Measurements from ENCODE around the gene HOXA11.

DNA sequence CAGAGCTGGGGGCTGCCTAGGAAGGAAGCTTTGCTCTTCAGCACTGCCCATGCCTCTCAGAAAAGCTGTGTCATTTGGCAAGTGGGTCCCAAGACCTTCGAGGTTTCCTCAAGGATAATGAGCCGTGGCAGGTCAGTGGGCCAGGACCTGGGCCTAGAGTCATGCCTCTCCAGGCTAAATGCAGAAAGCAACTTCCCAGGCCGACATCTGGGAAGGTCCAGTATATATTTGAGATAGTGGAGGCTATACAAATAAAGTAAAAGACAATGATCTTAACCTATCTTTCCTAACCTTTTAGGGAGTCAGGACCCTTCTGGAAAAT is 8.5 kb downstream of the HOXA11 start:
- TF ChIP-seq, protein P1, sequence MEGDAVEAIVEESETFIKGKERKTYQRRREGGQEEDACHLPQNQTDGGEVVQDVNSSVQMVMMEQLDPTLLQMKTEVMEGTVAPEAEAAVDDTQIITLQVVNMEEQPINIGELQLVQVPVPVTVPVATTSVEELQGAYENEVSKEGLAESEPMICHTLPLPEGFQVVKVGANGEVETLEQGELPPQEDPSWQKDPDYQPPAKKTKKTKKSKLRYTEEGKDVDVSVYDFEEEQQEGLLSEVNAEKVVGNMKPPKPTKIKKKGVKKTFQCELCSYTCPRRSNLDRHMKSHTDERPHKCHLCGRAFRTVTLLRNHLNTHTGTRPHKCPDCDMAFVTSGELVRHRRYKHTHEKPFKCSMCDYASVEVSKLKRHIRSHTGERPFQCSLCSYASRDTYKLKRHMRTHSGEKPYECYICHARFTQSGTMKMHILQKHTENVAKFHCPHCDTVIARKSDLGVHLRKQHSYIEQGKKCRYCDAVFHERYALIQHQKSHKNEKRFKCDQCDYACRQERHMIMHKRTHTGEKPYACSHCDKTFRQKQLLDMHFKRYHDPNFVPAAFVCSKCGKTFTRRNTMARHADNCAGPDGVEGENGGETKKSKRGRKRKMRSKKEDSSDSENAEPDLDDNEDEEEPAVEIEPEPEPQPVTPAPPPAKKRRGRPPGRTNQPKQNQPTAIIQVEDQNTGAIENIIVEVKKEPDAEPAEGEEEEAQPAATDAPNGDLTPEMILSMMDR (conservative IDR thresholded peaks at IDR 0.05; ENCODE audit: low read depth, low read length), result no peak
- TF ChIP-seq RFX5 (IDR thresholded peaks at IDR 0.05; ENCODE audit: low read depth, low read length) (no peak), MXI1 (IDR thresholded peaks at IDR 0.05; ENCODE audit: borderline replicate concordance, low read depth, low read length) (no peak), POLR2A (IDR thresholded peaks at IDR 0.05; ENCODE audit: low read depth, low read length) (no peak), CEBPB (IDR thresholded peaks at IDR 0.05; ENCODE audit: low read depth, low read length) (no peak), RAD21 (IDR thresholded peaks at IDR 0.05; ENCODE audit: low read length) (no peak), BHLHE40 (IDR thresholded peaks at IDR 0.05; ENCODE audit: low read depth, low read length) (no peak), RCOR1 (IDR thresholded peaks at IDR 0.05; ENCODE audit: insufficient replicate concordance, low read length) (no peak), MAFK (IDR thresholded peaks at IDR 0.05; ENCODE audit: low read depth, low read length) (no peak)
- TF ChIP-seq, protein P2, sequence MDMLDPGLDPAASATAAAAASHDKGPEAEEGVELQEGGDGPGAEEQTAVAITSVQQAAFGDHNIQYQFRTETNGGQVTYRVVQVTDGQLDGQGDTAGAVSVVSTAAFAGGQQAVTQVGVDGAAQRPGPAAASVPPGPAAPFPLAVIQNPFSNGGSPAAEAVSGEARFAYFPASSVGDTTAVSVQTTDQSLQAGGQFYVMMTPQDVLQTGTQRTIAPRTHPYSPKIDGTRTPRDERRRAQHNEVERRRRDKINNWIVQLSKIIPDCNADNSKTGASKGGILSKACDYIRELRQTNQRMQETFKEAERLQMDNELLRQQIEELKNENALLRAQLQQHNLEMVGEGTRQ (IDR thresholded peaks at IDR 0.05; ENCODE audit: low read depth, low read length), result no peak
- TF ChIP-seq, protein P3, sequence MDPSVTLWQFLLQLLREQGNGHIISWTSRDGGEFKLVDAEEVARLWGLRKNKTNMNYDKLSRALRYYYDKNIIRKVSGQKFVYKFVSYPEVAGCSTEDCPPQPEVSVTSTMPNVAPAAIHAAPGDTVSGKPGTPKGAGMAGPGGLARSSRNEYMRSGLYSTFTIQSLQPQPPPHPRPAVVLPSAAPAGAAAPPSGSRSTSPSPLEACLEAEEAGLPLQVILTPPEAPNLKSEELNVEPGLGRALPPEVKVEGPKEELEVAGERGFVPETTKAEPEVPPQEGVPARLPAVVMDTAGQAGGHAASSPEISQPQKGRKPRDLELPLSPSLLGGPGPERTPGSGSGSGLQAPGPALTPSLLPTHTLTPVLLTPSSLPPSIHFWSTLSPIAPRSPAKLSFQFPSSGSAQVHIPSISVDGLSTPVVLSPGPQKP (IDR thresholded peaks at IDR 0.05; ENCODE audit: borderline replicate concordance, low read depth, low read length), result no peak

Measured in IMR-90 (cell line).